Effector CD8-positive, alpha-beta T cell (primary cell): Measurements from ENCODE around the gene AHI1.
A peak's percentile ranks its signal among the peaks of the same experiment; 100 is the strongest.

Experiments used
- DNase-seq: peaks from one replicate; lab custom pipeline; 2025; lab: John Stamatoyannopoulos, UW
- total RNA-seq, 4 experiments: gene quantifications; one replicate each; lab custom pipeline; 2026; lab: John Stamatoyannopoulos, UW

AHI1 gene
- 68.3 to 124 (median 75.7) reads per million in 4 experiments for total RNA-seq

DNA sequence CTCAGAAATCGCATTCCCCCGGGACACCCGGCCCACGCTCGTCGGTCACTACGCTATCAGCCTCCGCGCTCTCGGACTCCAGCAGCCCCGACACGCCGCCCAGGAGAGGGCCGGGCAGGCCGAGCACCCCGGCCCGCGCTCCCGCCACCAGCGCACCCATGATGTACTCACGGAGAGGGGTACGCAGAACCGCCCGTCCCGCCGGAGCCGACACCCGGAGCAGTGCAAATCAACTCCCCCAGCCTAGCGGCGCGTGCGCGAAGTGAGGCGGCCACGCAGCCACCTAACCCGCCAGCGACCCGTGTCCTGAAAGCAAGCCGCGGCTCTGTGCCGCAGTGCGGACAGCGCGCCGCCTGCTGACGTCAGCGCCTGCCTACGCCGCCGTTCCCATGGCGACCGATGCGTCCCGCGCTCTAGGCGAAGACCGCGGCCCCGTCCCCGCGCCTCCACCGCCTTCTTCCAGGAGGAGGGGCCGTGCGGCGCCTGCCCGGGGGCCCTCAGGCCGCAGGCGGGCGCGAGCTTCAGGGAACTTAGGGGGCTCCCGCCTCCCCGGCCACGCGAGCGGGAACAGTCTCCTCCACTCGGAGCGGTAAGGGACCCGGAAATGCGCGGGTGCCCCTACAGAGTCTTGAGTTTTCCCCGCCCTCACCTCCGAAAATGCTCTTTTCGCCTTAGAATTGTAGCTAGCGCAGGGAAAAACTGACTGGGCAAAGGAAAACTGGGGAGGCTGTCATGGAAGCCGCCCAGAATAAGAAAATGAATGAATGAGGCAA is at the start of gene AHI1:
Gene AHI1 (minus strand): TSS at position 329 of the 773 bp plus-strand sequence. CDS start 5,503 bp downstream, outside the sequence.
- DNase-seq = peak; percentile 67

DNA sequence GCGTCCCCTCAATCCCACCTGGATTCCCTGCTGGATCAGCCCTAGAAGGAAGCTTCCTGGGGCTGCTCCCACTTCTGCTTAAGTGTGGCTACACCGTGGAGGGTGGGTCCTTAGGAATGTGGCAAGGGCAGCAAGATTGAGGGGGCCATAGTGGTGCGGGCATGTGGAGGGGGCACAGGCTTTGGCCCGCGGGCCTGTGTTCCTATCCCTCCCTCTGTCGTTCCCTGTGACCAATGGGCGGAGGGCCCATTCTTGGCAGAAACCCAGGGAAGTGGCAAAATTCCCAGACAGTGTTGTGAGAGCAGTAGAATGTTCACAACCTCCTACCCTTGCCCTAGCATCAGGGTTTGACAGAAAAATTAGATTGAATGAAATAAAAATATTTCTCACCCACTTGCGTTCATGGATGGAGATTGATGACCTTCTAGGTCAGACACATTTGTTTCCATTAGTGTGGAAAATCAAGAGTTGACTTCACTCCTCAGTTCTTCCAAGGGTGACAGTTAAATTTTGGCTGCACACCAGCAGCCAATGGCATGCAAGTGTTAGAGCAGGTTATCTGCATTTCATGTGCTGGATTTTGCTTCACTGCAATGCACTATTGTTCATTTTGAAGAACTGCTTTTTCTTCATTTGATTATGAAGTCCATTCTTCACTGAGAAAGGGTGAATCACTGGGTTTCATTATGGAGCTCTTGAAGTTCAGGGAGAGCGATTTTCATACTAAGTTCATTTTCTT is 49.3 kb upstream of the AHI1 start:
- no peak for DNase-seq

DNA sequence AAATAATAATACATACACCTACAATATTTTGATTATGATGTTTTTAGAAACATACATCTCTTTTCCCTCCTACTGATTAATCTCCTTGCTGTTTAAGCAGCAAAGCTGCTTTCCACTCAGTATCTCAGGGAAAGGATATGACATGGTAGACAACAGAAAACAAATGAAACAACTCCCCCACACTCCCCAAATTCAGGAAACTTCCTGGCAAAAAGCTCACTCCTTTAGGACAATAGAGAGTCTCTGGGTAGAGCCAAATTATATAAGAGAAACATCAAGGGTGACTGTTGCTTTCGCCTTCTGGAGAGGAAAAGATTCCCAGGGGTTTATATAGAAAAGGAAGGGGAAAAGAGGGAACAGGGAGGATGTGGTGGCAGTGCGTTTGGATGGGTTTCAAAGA is 48.7 kb upstream of the AHI1 start:
- DNase-seq = no peak

DNA sequence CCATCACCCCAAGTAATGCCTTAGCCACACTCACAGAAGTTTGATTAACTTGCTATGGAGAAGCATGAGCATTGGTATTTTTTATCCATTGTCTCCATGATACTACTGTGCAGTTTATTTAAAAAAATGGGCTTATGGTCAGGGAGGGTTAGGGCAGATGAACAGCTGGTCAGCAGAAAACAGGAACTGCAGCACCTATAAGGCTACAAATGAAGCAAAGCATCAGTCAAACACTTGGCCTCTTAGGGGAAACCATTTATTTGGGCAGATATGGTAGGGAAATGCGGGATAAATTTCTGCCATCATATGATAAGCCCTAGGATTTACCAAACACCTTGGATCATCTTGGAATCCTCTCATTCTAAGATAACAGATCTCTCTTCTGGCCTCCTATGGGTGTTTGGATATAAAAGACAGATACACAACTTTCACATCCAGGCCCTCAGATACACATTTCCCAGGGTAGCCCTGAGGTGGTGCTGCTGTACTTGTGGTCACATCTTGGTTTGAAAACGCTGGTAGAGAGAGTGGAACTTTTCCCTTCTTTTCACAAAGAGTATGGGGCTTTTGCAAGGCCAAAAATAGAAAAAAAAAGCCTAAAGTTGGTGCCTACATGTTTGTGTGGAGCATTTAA is 42.8 kb upstream of the AHI1 start:
- DNase-seq = no peak

DNA sequence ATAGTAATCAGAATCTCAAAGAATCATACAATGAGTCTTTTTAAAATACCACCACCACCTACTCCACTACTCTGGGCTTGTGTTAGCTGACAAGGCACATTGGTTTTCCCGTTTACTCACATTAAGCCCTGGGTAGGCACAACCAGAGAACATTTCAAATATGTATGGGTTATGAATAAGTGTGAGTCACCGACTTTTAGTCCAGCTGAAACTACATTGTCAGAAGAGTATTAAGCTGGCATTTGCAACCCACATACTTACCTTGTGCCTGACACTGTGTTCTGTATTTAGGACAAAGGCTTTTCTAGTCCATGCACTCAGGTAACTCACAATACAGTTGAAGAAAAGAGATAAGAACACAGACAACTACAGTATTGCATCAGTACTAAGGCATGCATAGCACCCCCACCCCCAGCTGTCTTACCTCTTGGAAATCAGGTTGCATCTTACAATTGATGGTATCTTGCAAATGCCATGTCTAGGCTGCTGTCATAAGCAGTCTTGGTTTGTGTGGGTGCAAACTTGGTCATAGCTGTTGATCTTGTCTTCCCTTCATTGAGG is 40.3 kb upstream of the AHI1 start:
- DNase-seq = no peak

DNA sequence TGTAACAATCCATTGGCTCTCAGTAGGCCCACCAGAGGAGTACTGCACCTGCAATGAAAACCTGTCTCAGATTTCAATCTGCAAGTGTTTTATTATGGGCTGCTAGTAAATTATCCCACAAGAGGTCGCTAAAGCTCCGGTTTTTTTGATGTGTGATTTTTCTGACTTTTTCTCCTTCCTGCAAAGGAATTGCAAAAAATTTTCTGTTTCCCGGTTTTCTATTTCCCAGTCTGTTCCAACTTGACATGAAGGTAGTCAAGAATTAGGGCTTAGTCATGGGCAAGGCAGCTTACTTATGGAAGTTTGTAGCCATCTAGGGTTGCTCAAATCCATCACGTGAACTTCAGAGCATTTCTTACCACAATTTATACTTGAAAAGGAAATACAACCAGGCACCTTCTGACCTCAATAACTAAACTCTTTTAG is 38.5 kb upstream of the AHI1 start:
- DNase-seq = no peak

DNA sequence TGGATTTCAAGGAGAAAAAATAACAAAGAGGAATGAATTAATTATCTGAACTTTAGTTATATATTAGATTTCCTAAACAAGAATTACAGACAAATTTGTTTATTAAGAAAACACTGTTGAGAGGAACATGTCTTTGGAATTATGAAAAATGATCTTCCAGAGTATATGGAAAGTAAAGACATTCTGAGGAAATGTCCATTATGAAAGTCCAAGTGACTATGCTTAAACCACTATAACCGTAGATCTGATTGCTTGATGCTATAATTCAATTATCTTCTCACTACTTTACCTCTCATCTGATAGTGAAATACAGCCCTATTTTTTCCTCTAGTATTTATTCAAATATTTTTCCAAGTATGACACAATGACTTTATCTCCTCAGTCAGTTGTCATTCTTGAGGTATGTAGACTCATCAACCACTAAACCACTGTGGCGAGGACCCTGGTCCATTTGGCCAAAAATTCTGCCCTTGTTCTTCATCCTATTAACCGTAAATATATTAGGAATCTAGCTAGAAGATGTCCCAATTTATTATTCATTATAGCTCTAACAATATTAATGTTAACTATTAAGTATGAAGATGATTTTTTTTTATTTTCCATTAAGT is 37.3 kb upstream of the AHI1 start:
- no peak for DNase-seq

DNA sequence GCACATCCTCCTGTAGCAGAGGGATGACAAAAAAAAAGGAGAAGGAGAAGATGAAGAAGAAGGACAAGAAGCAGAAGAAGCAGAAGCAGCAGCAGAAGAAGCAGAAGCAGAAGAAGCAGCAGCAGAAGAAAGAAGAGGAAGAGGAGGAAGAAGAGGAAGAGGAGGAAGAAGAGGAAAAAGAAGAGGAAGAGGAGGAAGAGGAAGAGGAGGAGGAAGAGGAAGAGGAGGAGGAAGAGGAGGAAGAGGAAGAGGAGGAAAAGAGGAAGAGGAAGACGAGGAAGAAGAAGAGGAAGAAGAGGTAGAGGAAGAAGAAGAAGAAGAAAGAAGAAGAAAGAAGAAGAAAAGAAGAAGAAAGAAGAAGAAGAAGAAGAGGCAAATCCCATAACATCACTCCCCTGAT is 35.0 kb upstream of the AHI1 start:
- no peak for DNase-seq

DNA sequence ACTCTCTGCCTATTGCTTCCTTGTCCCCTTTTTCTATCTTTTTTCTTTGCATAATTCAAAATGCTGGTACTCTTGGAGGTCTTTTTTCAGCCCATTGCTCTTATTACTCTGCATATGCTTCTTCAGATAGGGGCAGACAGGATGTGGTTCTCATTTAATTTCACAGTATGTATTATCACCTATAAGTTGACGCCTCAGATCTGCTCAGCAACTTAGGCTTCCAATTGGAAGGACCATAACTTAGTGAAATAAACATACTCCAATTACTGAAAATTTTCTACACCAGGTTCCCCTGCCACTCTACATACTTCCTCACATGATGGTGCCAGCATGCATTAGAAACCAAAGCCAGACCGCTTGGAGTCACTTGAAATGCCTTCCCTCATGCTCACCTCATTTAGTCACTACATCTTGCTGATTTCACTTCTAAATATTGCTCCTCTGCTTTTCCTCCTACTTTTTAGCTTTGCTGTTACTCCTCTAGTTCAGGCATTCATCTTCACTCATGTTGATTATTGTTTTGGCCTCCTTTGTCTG is 34.5 kb upstream of the AHI1 start:
- DNase-seq = no peak

DNA sequence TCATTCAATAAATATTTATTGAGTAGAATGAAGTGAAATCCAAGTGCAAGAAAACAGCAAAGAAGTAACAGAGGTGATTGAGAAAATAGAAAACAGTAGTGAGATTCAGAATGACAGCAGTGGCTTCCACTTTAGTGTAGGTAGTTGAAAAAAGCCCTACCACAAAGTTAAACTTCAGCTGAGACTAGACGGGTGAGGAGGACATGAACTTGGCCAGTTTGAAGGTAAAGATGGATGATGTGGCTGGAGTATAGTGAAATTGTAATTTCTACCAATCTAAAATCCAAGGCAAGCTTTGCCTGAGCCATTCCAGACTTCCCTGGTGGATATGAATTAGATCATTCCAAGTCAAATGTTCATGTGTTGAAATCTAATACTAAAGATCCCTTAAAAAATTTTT is 32.6 kb upstream of the AHI1 start:
- DNase-seq = no peak

DNA sequence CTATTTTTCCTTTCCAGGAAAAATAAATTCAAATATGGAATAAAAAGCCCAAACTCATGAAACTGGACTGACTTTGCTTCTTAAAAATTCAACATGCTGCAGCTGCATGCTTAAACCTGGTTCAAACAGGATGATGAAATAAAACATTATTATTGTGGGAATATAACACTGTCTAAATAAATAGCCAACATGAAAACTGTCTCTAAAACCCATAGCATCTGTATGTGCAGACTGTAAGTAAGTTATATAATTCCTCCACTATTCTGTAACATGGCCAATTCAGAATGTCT is 30.4 kb upstream of the AHI1 start:
- no peak for DNase-seq

DNA sequence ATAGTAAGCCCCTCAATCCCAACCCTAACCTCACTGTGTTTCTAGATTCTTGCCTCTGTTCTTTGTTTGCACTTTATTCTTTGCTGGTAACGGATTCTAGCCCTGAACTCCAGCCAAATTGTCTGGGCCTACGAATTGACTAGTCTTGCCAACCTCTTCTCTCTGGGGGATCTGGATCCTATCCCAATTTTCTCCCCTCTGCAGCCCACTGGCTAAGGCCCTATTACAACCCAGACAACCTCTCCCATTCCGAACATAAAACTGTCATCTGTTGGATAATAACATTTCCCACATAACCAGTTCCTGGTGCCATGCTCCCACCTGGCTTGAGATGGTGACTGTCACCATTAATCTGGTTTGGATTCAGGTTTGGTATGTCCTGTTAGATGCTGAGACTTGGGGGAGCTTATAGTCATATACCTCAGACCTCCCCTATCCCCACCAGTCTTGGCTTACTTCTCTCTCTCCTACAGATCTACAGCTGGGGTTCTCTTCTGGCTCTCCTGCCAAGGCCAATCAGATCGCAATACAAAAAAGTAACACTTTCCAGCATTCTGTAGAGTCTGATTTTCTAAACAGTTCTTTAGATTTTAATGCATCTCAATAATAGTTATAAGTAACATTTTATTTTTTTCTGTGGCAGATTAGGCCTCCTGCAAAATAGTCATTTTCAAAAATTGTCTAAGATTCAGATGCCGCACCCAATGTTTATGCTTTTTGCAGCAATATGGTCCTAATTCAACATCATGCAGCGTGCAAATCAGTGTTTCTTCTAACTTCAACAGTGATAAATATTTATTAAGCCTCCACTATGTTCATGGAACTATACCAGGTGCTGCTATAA is 29.8 kb upstream of the AHI1 start:
- no peak for DNase-seq

DNA sequence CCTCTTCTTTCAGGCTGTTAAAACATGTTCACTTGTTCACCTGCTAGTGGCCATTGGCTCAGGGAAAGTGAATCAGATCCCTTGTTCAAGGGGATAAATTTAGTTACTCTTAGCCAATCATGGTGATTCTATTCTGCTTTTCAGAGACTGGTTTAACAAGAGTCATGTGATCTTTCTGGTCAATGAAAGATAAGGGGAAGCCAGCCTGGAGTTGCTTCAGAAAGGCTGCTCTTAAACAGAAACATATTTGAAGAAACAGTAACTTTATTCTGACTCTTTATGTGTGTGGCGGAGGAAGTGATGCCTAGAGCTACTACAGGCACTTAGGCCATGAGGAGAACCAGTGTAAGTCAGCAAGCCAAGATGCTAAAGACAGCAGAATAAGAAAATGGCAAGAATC is 28.1 kb upstream of the AHI1 start:
- no peak for DNase-seq

DNA sequence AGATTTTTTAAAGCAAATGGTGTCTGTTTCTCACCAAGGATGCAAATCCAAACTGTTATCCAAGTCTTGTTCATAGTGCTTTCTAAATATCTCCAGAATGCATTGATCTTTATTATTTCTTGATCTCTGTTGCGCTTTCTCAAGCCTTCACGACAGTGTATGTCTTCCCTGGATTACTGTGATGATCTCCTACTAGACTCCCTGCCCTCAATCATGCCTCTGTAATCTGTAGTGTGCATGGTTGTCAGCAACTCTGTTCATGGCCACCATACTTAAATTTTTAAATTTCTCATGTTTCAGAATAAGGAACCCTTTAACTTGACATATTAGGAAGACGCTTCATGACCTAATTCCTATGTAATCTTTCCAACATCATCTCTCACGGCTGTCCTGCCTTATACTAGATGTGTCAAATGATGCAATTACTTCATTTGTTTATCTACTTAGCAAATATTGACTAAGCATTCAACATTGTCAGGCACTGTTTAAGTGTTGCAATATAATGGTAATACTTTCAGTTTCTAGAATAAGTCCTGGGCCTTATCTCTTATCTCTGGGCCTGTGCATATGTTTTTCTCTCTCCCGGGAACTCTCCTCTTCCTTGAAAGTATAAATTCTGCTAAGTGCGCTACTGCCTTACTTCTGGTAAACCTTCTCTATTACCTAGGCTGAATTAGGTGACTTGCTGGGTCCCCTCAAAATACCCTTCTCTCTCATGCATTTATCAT is 25.6 kb upstream of the AHI1 start:
- no peak for DNase-seq

DNA sequence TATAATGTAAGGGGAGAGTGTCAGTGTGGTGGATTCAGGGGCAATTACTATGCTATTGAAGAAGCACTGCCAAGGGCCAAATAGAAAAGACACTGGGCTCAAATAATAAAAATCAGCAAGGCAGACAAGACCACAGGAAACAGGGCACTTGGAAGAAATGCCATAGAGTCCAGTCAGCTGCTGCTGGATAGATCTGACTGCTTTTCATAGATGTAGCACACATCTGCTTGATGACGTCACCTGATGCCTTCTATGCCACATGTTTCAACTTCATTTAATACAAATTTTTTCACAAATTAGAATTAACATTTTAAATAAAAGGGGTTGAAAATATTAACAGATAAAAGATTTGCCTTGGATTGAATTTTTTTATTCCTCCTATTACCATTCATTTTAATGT is 23.9 kb upstream of the AHI1 start:
- no peak for DNase-seq

DNA sequence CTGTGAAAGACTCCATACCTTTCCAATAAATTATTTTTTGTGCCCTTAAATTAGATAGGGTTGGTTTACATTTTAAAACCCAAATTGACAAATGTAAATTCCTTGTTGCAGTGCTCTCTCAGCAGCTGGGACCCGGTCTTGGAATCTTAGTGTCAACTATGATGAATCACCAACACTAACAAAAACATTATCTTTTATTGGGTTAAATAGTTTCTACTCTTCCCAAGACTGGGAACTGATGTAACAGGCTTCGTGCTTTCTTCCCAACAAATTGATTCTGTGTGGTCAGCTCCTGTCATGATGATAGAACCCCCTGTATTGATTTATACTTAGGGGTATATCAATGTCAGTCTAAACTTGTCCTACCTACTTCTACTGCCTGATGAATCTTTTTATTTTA is 23.2 kb upstream of the AHI1 start:
- no peak for DNase-seq

DNA sequence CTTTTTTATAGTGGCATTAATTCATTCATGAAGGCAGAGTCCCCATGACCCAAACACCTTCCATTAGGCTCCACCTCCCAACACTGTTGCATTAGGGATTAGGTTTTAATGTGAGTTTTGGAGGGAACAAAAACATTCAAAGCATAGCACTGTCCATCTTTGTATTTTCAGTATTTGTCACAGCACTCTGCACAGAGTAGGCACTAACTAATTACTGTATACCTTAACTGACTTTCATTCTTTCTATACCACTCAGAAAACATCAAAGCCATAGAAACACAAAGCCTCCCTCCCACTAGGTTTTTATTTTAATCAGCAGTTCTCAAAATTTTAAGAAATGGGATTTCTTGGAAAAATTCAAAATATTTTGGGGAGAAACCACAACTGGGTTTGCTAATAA is 21.8 kb upstream of the AHI1 start:
- no peak for DNase-seq

DNA sequence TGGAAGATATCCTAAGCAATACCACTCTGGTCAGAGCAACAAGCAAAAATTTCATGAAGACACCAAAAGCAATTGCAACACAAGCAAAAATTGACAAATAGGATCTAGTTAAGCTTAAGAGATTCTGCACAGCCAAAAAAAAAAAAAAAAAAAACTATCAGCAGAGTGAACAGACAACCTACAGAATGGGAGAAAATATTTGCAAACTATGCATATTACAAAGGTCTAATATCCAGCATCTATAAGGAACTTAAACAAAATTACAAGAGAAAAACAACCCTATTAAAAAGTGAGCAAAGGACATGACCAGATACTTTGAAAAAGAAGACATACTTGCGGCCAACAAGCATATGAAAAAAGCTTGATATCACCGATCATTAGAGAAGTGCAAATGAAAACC is 20.0 kb upstream of the AHI1 start:
- no peak for DNase-seq

DNA sequence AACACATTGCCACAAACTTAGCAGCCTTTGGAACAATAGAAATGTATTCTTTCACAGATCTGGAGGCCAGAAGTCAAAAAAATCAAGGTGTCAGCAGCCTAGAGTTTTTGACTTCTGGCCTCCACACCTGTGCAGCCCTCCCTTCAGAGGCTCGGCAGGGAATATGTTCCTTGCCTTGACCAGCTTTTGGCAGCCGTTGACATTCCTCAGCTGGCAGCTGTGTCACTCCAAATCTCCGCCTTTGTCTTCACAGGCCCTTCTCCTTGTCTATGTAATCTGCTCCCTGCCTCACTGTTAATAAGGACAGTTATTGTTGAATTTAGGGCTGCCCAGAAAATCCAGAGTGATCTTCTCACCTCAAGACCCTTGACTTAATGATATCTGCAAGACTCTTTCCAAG is 17.2 kb upstream of the AHI1 start:
- DNase-seq = no peak

DNA sequence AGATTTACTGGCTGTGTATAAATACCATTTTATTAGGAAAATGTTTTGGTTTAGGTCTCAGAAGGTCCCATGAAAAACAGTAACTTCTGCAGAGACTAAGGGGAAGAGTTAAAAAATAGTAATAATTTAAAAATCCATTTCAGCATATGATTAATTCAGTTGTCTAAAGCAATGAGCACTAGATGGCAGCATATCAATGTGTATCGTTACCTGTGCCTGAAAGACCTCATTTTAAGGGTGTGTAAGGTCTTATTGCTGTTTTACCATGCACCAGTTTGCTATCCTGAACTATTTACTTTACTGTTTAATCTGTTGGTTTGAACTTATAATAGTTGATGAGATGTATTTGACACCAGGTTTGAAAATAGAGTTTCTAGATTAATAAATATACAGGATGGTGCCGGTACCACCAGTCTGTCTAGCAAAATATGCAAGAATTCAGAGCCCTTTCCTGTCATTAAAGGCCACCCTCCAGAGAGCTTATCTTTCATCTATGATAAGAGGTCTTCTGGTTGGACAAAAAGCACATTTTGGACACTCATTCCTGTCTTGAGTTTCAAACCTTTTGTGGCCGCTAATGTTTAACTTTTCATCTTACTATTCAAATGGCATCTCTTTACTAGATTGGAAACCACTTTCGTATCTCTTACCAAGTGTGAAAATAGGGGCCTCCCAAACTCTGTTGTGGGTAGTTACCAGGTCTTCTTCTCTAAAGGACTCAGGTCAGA is 8.9 kb upstream of the AHI1 start:
- DNase-seq = no peak
